GM12878 (cell line): Measurements from ENCODE around the gene PTPRM.

Experiments used
- ESRRA ChIP-seq: IDR thresholded peaks from 2 replicates; pipeline ENCODE4 v1.6.1; 2012; ENCODE audit warnings: mild to moderate bottlenecking, low read length, improper control_type of control experiment
- EZH2 ChIP-seq: IDR thresholded peaks from 2 replicates; pipeline ENCODE4 v1.6.1; 2012; ENCODE audit warnings: low read depth, mild to moderate bottlenecking, control low read depth, inconsistent platforms, low read length, borderline replicate concordance; ENCODE audit not compliant: control insufficient read depth
- HDAC6 ChIP-seq: fragments of 200-600 bp; sonication (generic); IDR thresholded peaks from one replicate; pipeline ENCODE4 v1.8.0; 2017; ENCODE audit warnings: antibody characterized with exemption; ENCODE audit not compliant: unreplicated experiment
- KAT2A ChIP-seq: conservative IDR thresholded peaks from 2 replicates; pipeline ENCODE4 v1.6.1; 2011; ENCODE audit warnings: low read depth, low read length; ENCODE audit not compliant: control insufficient read depth
- NFYB ChIP-seq: IDR thresholded peaks from 2 replicates; pipeline ENCODE4 v1.6.1; 2011; ENCODE audit warnings: low read depth, mild to moderate bottlenecking, low read length, improper control_type of control experiment, moderate library complexity; ENCODE audit not compliant: insufficient read depth
- NR2C2 ChIP-seq: IDR thresholded peaks from 2 replicates; pipeline ENCODE4 v1.6.1; 2011; ENCODE audit warnings: borderline replicate concordance, low read depth; ENCODE audit not compliant: control insufficient read depth, insufficient read length
- SUPT20H ChIP-seq: IDR thresholded peaks from 2 replicates; pipeline ENCODE4 v1.6.1; 2011; ENCODE audit warnings: low read depth, mild to moderate bottlenecking, low read length, moderate library complexity, borderline replicate concordance; ENCODE audit not compliant: control insufficient read depth
- TBL1XR1 ChIP-seq: IDR thresholded peaks from 2 replicates; pipeline ENCODE4 v1.6.1; 2012; ENCODE audit warnings: low read depth, low read length, improper control_type of control experiment
- TCF7 ChIP-seq: IDR thresholded peaks from 2 replicates; pipeline ENCODE4 v1.6.1; 2014; ENCODE audit warnings: antibody characterized with exemption, borderline replicate concordance
- TF ChIP-seq, protein P1 (sequence below), 3 experiments: IDR thresholded peaks in 2 of 3; conservative IDR thresholded peaks in 1 of 3; 2 replicates each; pipeline ENCODE4 v1.5.1; 2011; ENCODE audit warnings: low read depth in 3 of 3, low read length in 3 of 3, mild to moderate bottlenecking in 3 of 3, control low read depth in 2 of 3, moderate library complexity in 2 of 3, inconsistent platforms in 1 of 3, mixed read lengths in 1 of 3; ENCODE audit not compliant: control insufficient read depth in 2 of 3, insufficient read depth in 1 of 3; ENCODE audit errors: extremely low read depth in 1 of 3
- TF ChIP-seq, protein P2 (sequence below): fragments of 450-650 bp; IDR thresholded peaks from 2 replicates; pipeline ENCODE4 v1.6.1; 2017; ENCODE audit warnings: borderline replicate concordance
- TF ChIP-seq, protein P3 (sequence below): IDR thresholded peaks from 2 replicates; pipeline ENCODE4 v1.6.1; 2011; ENCODE audit warnings: low read depth, low read length, improper control_type of control experiment, borderline replicate concordance
- TF ChIP-seq, protein P4 (sequence below): IDR thresholded peaks from 2 replicates; pipeline ENCODE4 v1.6.1; 2011; ENCODE audit warnings: mild to moderate bottlenecking, low read depth, low read length, moderate library complexity; ENCODE audit not compliant: insufficient replicate concordance

DNA sequence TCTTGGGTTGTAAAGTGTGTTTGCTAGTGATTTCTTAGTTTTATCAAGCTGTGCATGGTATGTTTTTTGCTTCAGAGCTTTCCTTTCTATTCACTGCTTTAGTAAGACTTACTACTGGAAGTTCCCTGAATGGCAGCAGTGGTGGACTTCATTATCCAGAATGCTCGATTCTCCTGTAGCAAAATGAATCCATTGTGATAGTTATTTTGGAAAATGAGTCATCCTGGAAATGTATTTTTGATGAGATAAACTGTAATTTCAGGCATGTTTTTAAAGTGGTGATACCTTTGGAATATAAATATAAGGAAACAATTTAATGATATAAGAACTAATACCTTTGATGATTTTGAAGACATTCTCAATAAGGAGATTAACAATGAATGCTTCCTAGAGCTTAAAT lies 387.1 kb downstream of the PTPRM start:
- TF ChIP-seq SUPT20H, result no peak
- TF ChIP-seq, protein P1, sequence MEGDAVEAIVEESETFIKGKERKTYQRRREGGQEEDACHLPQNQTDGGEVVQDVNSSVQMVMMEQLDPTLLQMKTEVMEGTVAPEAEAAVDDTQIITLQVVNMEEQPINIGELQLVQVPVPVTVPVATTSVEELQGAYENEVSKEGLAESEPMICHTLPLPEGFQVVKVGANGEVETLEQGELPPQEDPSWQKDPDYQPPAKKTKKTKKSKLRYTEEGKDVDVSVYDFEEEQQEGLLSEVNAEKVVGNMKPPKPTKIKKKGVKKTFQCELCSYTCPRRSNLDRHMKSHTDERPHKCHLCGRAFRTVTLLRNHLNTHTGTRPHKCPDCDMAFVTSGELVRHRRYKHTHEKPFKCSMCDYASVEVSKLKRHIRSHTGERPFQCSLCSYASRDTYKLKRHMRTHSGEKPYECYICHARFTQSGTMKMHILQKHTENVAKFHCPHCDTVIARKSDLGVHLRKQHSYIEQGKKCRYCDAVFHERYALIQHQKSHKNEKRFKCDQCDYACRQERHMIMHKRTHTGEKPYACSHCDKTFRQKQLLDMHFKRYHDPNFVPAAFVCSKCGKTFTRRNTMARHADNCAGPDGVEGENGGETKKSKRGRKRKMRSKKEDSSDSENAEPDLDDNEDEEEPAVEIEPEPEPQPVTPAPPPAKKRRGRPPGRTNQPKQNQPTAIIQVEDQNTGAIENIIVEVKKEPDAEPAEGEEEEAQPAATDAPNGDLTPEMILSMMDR (IDR thresholded peaks at IDR 0.05 in 2 of 3, conservative IDR thresholded peaks at IDR 0.05 in 1 of 3; ENCODE audit: control insufficient read depth in 2 of 3, extremely low read depth in 1 of 3, insufficient read depth in 1 of 3, low read depth in 3 of 3, low read length in 3 of 3), result no peak
- no peak for TF ChIP-seq NFYB
- TF ChIP-seq, protein P2, sequence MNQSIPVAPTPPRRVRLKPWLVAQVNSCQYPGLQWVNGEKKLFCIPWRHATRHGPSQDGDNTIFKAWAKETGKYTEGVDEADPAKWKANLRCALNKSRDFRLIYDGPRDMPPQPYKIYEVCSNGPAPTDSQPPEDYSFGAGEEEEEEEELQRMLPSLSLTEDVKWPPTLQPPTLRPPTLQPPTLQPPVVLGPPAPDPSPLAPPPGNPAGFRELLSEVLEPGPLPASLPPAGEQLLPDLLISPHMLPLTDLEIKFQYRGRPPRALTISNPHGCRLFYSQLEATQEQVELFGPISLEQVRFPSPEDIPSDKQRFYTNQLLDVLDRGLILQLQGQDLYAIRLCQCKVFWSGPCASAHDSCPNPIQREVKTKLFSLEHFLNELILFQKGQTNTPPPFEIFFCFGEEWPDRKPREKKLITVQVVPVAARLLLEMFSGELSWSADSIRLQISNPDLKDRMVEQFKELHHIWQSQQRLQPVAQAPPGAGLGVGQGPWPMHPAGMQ, result no peak
- no peak for TF ChIP-seq ESRRA
- TF ChIP-seq TBL1XR1, result no peak
- TF ChIP-seq, protein P3, sequence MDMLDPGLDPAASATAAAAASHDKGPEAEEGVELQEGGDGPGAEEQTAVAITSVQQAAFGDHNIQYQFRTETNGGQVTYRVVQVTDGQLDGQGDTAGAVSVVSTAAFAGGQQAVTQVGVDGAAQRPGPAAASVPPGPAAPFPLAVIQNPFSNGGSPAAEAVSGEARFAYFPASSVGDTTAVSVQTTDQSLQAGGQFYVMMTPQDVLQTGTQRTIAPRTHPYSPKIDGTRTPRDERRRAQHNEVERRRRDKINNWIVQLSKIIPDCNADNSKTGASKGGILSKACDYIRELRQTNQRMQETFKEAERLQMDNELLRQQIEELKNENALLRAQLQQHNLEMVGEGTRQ, result no peak
- TF ChIP-seq EZH2, result no peak
- no peak for TF ChIP-seq HDAC6
- no peak for TF ChIP-seq TCF7
- TF ChIP-seq, protein P4, sequence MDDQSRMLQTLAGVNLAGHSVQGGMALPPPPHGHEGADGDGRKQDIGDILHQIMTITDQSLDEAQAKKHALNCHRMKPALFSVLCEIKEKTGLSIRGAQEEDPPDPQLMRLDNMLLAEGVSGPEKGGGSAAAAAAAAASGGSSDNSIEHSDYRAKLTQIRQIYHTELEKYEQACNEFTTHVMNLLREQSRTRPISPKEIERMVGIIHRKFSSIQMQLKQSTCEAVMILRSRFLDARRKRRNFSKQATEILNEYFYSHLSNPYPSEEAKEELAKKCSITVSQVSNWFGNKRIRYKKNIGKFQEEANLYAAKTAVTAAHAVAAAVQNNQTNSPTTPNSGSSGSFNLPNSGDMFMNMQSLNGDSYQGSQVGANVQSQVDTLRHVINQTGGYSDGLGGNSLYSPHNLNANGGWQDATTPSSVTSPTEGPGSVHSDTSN, result no peak
- TF ChIP-seq NR2C2, result no peak
- no peak for TF ChIP-seq KAT2A
